Measurements from ENCODE around the gene SLC1A3.

SLC1A3 gene

DNA sequence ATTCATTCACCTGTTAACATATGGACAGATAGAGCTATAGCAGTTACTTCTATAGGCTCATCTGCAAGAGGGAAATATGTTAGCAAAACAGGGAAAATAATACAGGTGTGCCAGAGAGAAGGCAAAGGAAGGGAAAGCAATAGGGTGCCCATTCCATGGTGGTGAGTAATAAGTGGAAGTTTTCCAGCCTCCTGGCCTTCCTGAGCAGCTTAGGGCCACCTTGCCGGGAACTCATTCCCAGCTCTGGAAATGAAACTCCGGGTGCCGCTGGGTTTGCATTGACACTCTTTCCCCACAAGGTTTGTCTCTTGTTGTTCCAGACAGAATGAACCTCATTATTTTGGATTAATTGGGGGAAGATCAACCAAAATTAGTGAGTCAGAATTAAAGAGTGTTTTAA lies 58.4 kb downstream of the SLC1A3 start:
- Histone ChIP-seq H3K27me3 (ENCODE audit: control insufficient read depth, insufficient read depth, low read length) (no peaks in the 10 kb centered on the region), H3K4me3 (ENCODE audit: low read length) (no peak overlapping the region), H3K4me1 (ENCODE audit: control insufficient read depth, insufficient read depth, low read length) (no peaks in the 10 kb centered on the region), H3K9me3 (ENCODE audit: control insufficient read depth, low read length) (no peaks in the 10 kb centered on the region), H3K36me3 (ENCODE audit: control insufficient read depth, insufficient read depth, low read length) (no peaks in the 10 kb centered on the region), H3K9ac (ENCODE audit: low read length) (no peak overlapping the region)

DNA sequence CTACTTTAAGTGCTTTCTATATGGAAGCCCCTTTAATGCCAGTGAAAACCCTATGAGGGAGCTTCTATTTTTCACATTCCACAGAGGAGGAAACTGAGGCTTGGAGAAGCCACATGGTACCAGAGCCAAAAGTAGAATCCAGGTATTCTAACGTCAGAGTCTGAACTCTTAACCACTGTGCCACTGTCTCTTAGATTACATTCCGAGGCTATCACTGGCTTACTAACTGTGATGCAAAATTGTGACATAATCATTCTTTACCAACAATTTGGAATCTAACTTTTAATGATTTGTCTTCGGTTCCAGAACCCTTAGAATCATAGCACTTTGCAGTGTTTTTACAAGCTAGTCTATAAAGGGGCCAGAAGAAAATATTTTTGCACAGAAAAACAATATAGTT lies 59.2 kb downstream of the SLC1A3 start:
- no peak overlapping the region for H3K9ac ChIP-seq (ENCODE audit: low read length)
- no peaks in the 10 kb centered on the region for H3K36me3 ChIP-seq (ENCODE audit: control insufficient read depth, insufficient read depth, low read length)
- no peaks in the 10 kb centered on the region for H3K4me1 ChIP-seq (ENCODE audit: control insufficient read depth, insufficient read depth, low read length)
- no peak overlapping the region for H3K4me3 ChIP-seq (ENCODE audit: low read length)
- H3K9me3 ChIP-seq (ENCODE audit: control insufficient read depth, low read length): no peaks in the 10 kb centered on the region
- H3K27me3 ChIP-seq (ENCODE audit: control insufficient read depth, insufficient read depth, low read length): no peaks in the 10 kb centered on the region

DNA sequence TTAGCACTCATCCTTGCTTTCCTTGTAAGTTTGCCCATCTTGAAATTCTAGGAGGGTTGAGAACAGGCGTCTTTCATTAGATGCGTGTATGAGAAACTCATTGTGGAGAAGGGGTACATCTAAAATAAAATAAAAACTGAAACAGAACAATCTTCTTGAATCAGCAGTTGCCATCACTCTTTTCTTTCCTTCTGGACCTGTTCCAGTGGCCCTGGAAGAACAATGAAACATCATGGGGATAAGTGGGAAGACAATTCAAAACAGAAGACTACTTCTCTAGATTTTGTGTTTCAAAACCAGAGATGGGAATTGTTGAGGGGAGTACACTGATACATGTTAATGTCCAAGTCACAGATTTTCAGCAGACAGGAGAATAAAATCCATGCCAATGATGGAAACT lies 59.9 kb downstream of the SLC1A3 start:
- Histone ChIP-seq H3K9me3 (ENCODE audit: control insufficient read depth, low read length) (no peaks in the 10 kb centered on the region), H3K27me3 (ENCODE audit: control insufficient read depth, insufficient read depth, low read length) (no peaks in the 10 kb centered on the region), H3K9ac (ENCODE audit: low read length) (no peak overlapping the region), H3K4me3 (ENCODE audit: low read length) (no peak overlapping the region), H3K36me3 (ENCODE audit: control insufficient read depth, insufficient read depth, low read length) (no peaks in the 10 kb centered on the region), H3K4me1 (ENCODE audit: control insufficient read depth, insufficient read depth, low read length) (no peaks in the 10 kb centered on the region)

DNA sequence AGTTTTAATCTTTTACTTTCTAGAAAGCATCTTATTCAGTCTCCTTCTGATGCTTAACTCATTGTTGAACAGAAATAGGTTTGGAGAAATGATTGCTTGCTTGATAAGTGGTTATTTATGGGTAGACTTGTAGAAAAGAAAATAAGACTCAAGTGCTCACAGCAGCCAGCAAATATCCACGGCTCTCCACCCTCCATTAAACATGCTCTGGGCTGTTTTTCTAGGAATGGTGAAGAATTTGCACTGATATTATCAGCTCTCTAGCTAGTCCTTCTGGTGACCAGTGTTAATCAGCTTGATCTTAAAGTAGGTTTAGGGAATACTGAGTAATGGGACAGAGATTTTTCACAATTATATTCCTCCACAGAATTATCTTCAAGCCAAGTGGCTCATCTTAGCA lies 60.6 kb downstream of the SLC1A3 start:
- no peaks in the 10 kb centered on the region for H3K4me1 ChIP-seq (ENCODE audit: control insufficient read depth, insufficient read depth, low read length)
- H3K27me3 ChIP-seq (ENCODE audit: control insufficient read depth, insufficient read depth, low read length): no peaks in the 10 kb centered on the region

DNA sequence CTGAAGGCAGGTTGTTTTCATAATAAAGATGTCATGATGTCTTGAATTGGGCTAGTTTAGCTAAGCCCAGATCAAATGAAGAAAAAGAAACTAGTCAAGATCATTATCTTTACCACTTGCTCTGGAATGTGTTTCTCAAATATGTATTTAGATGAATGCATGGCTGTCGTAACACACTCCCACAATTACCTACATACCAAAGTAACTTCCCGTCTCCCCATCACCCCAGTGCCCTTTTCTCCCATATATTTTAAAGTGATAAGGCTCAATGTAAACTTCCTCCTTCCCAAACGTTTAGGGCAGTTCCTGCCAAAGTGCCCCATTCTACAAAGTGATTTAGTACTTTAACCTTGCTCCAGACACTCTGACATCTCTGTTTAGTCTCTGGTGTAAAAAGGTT lies 61.4 kb downstream of the SLC1A3 start:
- Histone ChIP-seq H3K27me3 (ENCODE audit: control insufficient read depth, insufficient read depth, low read length) (no peaks in the 10 kb centered on the region), H3K36me3 (ENCODE audit: control insufficient read depth, insufficient read depth, low read length) (no peaks in the 10 kb centered on the region), H3K9ac (ENCODE audit: low read length) (no peak overlapping the region), H3K4me3 (ENCODE audit: low read length) (no peak overlapping the region), H3K9me3 (ENCODE audit: control insufficient read depth, low read length) (no peaks in the 10 kb centered on the region), H3K4me1 (ENCODE audit: control insufficient read depth, insufficient read depth, low read length) (no peaks in the 10 kb centered on the region)

More for the DNA sequence above, 60.6 kb downstream of the SLC1A3 start:
- Histone ChIP-seq H3K36me3 (ENCODE audit: control insufficient read depth, insufficient read depth, low read length) (no peaks in the 10 kb centered on the region), H3K4me3 (ENCODE audit: low read length) (no peak overlapping the region), H3K9ac (ENCODE audit: low read length) (no peak overlapping the region), H3K9me3 (ENCODE audit: control insufficient read depth, low read length) (no peaks in the 10 kb centered on the region)

DNA sequence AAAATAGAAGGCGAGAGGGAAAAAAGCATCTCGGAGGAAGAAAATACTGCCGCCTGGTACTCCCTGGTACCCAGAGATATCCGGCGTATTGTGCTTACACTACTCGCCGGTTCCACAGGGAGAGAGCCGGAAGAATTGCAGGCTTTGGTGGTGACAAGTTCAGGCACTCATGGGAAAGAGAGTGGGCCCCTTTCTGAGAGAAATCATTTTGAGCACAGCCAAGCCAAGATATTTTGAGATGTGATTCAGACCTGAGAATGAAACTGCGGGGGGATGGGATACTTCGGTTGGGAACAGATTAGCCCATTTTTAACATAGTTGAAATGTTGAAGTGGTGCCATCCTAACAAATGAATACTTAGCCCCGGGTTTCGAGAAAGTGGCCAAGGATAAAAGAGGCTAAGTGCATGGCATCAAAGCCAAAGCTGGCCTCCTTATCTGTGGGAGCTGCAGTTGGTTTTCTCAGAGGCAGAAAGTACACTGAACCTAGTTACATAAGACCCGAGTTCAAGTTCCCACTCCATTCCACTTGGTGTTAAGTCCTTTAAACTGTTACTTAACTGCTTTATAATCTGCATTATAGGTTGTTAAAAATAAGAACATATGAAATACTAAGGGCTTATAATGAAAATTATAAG lies 62.7 kb downstream of the SLC1A3 start:
- Histone ChIP-seq H3K36me3 (ENCODE audit: control insufficient read depth, insufficient read depth, low read length) (no peaks in the 10 kb centered on the region), H3K9me3 (ENCODE audit: control insufficient read depth, low read length) (no peaks in the 10 kb centered on the region), H3K27me3 (ENCODE audit: control insufficient read depth, insufficient read depth, low read length) (no peaks in the 10 kb centered on the region), H3K4me3 (ENCODE audit: low read length) (no peak overlapping the region), H3K9ac (ENCODE audit: low read length) (no peak overlapping the region), H3K4me1 (ENCODE audit: control insufficient read depth, insufficient read depth, low read length) (no peaks in the 10 kb centered on the region)

DNA sequence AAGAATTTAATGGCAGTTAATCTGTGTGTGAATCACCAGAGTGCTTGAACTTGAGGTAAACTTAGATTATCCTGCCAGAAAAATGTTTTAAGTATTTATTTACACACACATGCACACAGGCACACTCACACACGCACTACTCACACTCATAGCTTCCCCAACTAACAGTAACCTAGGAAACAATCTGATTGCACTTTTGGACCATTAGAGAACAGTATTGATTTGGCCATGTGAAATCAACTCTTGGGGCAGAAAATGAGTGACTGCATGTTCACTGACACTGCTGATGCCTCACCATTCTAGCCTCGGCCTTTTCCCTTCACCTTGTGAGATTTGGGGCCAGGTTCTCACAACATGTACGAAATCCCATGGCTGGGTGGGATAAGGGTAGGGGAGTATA lies 64.1 kb downstream of the SLC1A3 start:
- Histone ChIP-seq H3K4me1 (ENCODE audit: control insufficient read depth, insufficient read depth, low read length) (no peaks in the 10 kb centered on the region), H3K4me3 (ENCODE audit: low read length) (no peak overlapping the region), H3K9me3 (ENCODE audit: control insufficient read depth, low read length) (no peaks in the 10 kb centered on the region), H3K27me3 (ENCODE audit: control insufficient read depth, insufficient read depth, low read length) (no peaks in the 10 kb centered on the region), H3K9ac (ENCODE audit: low read length) (no peak overlapping the region), H3K36me3 (ENCODE audit: control insufficient read depth, insufficient read depth, low read length) (no peaks in the 10 kb centered on the region)

DNA sequence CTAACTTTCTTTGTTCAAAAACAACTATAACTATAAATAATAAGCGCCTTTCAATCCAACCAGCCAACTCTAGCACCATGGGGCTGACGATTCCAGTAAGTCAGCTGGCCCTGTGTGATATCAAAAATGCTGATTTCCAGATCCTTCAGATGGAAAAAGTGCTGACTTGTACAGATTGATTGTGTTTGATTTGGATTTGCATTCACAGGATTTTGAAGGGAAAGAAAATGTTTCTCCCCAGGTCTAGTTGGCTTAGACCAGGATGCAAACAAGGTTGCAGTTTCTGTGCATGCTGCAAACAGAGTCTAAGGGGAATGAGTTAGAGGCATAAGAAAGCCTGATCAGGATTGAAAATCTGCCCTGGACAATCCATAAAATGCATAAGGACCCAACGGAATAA lies 68.9 kb downstream of the SLC1A3 start:
- Histone ChIP-seq H3K27me3 (ENCODE audit: control insufficient read depth, insufficient read depth, low read length) (no peaks in the 10 kb centered on the region), H3K4me1 (ENCODE audit: control insufficient read depth, insufficient read depth, low read length) (no peaks in the 10 kb centered on the region), H3K9me3 (ENCODE audit: control insufficient read depth, low read length) (no peaks in the 10 kb centered on the region), H3K4me3 (ENCODE audit: low read length) (no peak overlapping the region), H3K9ac (ENCODE audit: low read length) (no peak overlapping the region), H3K36me3 (ENCODE audit: control insufficient read depth, insufficient read depth, low read length) (no peaks in the 10 kb centered on the region)

DNA sequence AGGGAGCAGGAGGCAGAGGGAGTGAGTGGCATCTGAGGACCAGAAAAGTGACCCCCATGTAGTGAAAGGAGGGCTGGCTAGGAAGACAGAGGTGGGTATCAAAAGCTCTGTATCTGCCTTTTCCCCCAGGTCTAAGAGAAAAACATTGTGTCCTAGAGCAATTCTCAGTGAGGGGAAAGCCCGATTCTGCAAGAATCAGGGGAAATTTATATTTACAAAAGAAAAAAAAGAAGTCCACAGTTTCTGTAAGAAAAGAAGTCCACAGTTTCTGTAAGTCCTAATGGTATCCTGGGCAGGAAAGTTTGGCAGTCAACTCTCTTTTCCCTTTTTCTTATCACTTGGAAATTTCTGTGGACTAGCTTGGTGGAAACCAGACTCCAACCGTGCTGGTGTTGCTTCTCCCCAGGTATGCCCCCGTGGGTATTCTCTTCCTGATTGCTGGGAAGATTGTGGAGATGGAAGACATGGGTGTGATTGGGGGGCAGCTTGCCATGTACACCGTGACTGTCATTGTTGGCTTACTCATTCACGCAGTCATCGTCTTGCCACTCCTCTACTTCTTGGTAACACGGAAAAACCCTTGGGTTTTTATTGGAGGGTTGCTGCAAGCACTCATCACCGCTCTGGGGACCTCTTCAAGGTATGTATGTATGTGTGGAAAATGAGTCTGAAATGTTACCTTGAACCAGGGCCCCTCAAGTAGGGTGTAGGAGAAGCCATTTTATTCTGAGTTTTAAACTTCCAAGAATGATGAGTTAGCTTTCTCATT lies 73.0 kb downstream of the SLC1A3 start:
- no peak overlapping the region for H3K9ac ChIP-seq (ENCODE audit: low read length)
- H3K9me3 ChIP-seq (ENCODE audit: control insufficient read depth, low read length): no peaks in the 10 kb centered on the region
- no peaks in the 10 kb centered on the region for H3K4me1 ChIP-seq (ENCODE audit: control insufficient read depth, insufficient read depth, low read length)
- H3K36me3 ChIP-seq (ENCODE audit: control insufficient read depth, insufficient read depth, low read length): no peaks in the 10 kb centered on the region
- no peak overlapping the region for H3K4me3 ChIP-seq (ENCODE audit: low read length)
- no peaks in the 10 kb centered on the region for H3K27me3 ChIP-seq (ENCODE audit: control insufficient read depth, insufficient read depth, low read length)

DNA sequence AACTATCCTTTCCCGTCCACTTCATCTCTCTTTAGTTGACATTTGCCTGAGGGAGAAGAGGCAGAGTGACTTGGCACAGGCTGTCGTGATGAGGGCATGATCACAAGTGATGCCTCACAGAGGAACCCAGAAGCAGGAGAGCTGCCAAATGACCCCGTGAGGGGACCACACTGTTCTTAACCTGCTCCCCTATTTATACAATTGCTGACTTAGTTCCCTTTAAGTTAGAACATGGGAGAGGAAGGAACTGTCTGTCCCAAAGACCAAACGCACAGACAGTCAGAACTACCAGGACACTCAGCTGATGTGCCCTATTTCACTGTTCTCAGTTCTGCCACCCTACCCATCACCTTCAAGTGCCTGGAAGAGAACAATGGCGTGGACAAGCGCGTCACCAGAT lies 73.7 kb downstream of the SLC1A3 start:
- Histone ChIP-seq H3K27me3 (ENCODE audit: control insufficient read depth, insufficient read depth, low read length) (no peaks in the 10 kb centered on the region), H3K36me3 (ENCODE audit: control insufficient read depth, insufficient read depth, low read length) (no peaks in the 10 kb centered on the region), H3K4me3 (ENCODE audit: low read length) (no peak overlapping the region), H3K9me3 (ENCODE audit: control insufficient read depth, low read length) (no peaks in the 10 kb centered on the region), H3K9ac (ENCODE audit: low read length) (no peak overlapping the region), H3K4me1 (ENCODE audit: control insufficient read depth, insufficient read depth, low read length) (no peaks in the 10 kb centered on the region)

DNA sequence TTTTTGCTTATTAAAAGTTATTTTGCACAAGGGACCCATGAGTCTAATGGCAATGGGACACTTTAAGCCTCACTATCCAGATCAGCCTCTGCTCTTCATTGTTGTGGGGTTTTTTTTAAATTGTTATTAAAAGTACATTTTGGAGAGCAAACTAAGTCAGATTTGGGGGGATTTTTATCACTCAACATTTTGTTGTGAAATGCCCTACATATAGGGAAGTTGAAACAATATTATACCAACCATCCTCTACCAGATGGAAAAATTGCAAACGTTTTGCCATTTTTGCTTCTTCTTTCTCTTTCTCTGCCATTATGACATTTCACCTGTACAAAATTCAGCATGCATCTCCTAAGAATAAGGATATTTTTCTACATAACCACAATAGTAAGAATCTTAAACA lies 75.3 kb downstream of the SLC1A3 start:
- Histone ChIP-seq H3K36me3 (ENCODE audit: control insufficient read depth, insufficient read depth, low read length) (no peaks in the 10 kb centered on the region), H3K4me1 (ENCODE audit: control insufficient read depth, insufficient read depth, low read length) (no peaks in the 10 kb centered on the region), H3K27me3 (ENCODE audit: control insufficient read depth, insufficient read depth, low read length) (no peaks in the 10 kb centered on the region), H3K9me3 (ENCODE audit: control insufficient read depth, low read length) (no peaks in the 10 kb centered on the region), H3K4me3 (ENCODE audit: low read length) (no peak overlapping the region), H3K9ac (ENCODE audit: low read length) (no peak overlapping the region)

DNA sequence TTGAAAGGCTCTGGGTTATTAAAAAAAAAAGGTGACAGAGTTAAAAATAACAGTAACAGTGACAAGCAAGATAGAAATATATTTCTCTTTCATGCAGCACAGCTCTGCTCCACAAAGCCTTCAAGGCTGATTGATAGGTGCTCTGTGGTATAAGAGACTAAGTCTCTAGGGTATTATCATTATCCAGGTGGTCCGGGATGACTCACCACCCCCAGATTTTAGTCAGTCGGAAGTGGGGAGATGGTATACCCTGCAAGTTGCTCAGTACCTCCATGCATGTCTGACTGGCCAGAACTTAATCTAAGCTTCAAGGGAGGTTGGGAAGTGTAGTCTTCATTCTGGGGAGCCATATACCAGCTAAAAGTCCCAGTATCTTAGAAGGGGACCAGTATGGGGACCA lies 76.1 kb downstream of the SLC1A3 start:
- H3K9ac ChIP-seq (ENCODE audit: low read length): no peak overlapping the region
- no peaks in the 10 kb centered on the region for H3K36me3 ChIP-seq (ENCODE audit: control insufficient read depth, insufficient read depth, low read length)
- no peaks in the 10 kb centered on the region for H3K9me3 ChIP-seq (ENCODE audit: control insufficient read depth, low read length)

More for the DNA sequence above, 76.1 kb downstream of the SLC1A3 start:
- H3K4me3 ChIP-seq (ENCODE audit: low read length): no peak overlapping the region
- H3K4me1 ChIP-seq (ENCODE audit: control insufficient read depth, insufficient read depth, low read length): no peaks in the 10 kb centered on the region
- H3K27me3 ChIP-seq (ENCODE audit: control insufficient read depth, insufficient read depth, low read length): no peaks in the 10 kb centered on the region
